Endothelial cell (in vitro differentiated cells): ENCODE data around the gene NCAM1. TPM values are rescaled to one million over a fixed set of nuclear protein-coding genes. Genes with fewer than 3 reads are reported as not detected.
A peak's percentile ranks its signal among the peaks of the same experiment; 100 is the strongest.

Source experiments
- DNase-seq: peaks from one replicate; pipeline ENCODE4 v3.0.0; 2021; ENCODE audit warnings: low spot score
- H3K27ac Mint-ChIP-seq: one replicate; pipeline ENCODE4 v1.8.0; 2021; ENCODE audit warnings: mixed read lengths, inconsistent platforms; ENCODE audit not compliant: unreplicated experiment
- H3K27me3 Mint-ChIP-seq: one replicate; pipeline ENCODE4 v1.8.0; 2021; ENCODE audit warnings: mild to moderate bottlenecking, moderate library complexity, mixed read lengths, inconsistent platforms; ENCODE audit not compliant: unreplicated experiment
- H3K36me3 Mint-ChIP-seq: one replicate; pipeline ENCODE4 v1.8.0; 2021; ENCODE audit warnings: mild to moderate bottlenecking, low read depth, mixed read lengths, inconsistent platforms; ENCODE audit not compliant: unreplicated experiment
- H3K4me1 Mint-ChIP-seq: one replicate; pipeline ENCODE4 v1.8.0; 2021; ENCODE audit warnings: mild to moderate bottlenecking, mixed read lengths, inconsistent platforms; ENCODE audit not compliant: unreplicated experiment
- H3K4me3 Mint-ChIP-seq: one replicate; pipeline ENCODE4 v1.8.0; 2021; ENCODE audit warnings: mild to moderate bottlenecking, mixed read lengths, inconsistent platforms; ENCODE audit not compliant: unreplicated experiment
- H3K9me3 Mint-ChIP-seq: one replicate; pipeline ENCODE4 v1.8.0; 2021; ENCODE audit warnings: mixed read lengths, inconsistent platforms; ENCODE audit not compliant: unreplicated experiment
- CTCF ChIP-seq: fragments of 200-600 bp; sonication (generic); IDR thresholded peaks from one replicate; pipeline ENCODE4 v1.5.0; 2021; ENCODE audit warnings: antibody characterized with exemption; ENCODE audit not compliant: unreplicated experiment
- total RNA-seq: library from RNA; stranded (reverse); fragmentation: NEBNext Ultra II Directional; extraction: Animal tissue kit (Norgen Biotek cat#: 25700); gene quantifications from one replicate; pipeline ENCODE4 v1.2.1, GENCODE V29; 2021; ENCODE audit not compliant: unreplicated experiment

The NCAM1 gene
- total RNA-seq, 1 donor from 2014 or later = 21.9 TPM

GRCh38 chr11:113137713-113138529 is 176.7 kb downstream of the NCAM1 start:
- Mint-ChIP-seq H3K27ac (peak overlapping the region; percentile 26), H3K36me3 (no peaks in the 10 kb centered on the region), H3K4me1 (peaks cover 28% of the 10 kb centered on the region), H3K4me3 (no peak overlapping the region), H3K9me3 (no peaks in the 10 kb centered on the region), H3K27me3 (no peaks in the 10 kb centered on the region)
- peak; percentile 46 for DNase-seq
- no peak for TF ChIP-seq CTCF

- peaks cover 31% of the 10 kb centered on the region for H3K4me1 Mint-ChIP-seq
- no peak for TF ChIP-seq CTCF
- DNase-seq = no peak
These were observed 177.5 kb downstream of the NCAM1 start for GRCh38 chr11:113138731-113139130.

GRCh38 chr11:113141010-113141409 is 179.8 kb downstream of the NCAM1 start:
- no peak for TF ChIP-seq CTCF
- Mint-ChIP-seq H3K27me3 (no peaks in the 10 kb centered on the region), H3K4me3 (no peak overlapping the region), H3K36me3 (no peaks in the 10 kb centered on the region), H3K4me1 (peaks cover 30% of the 10 kb centered on the region), H3K9me3 (no peaks in the 10 kb centered on the region), H3K27ac (no peak overlapping the region)
- DNase-seq = no peak

More at GRCh38 chr11:113138731-113139130, 177.5 kb downstream of the NCAM1 start:
- Mint-ChIP-seq H3K9me3 (no peaks in the 10 kb centered on the region), H3K27me3 (no peaks in the 10 kb centered on the region), H3K27ac (no peak overlapping the region), H3K36me3 (no peaks in the 10 kb centered on the region), H3K4me3 (no peak overlapping the region)

GRCh38 chr11:113142508-113142907 is 181.3 kb downstream of the NCAM1 start:
- H3K4me1 Mint-ChIP-seq = peaks cover 19% of the 10 kb centered on the region
- no peak overlapping the region for H3K27ac Mint-ChIP-seq
- TF ChIP-seq CTCF = no peak
- H3K4me3 Mint-ChIP-seq = no peak overlapping the region
- H3K9me3 Mint-ChIP-seq = no peaks in the 10 kb centered on the region
- DNase-seq = no peak
- H3K27me3 Mint-ChIP-seq = no peaks in the 10 kb centered on the region
- no peaks in the 10 kb centered on the region for H3K36me3 Mint-ChIP-seq

GRCh38 chr11:113147249-113147648 is 186.0 kb downstream of the NCAM1 start:
- Mint-ChIP-seq H3K27ac (no peak overlapping the region), H3K27me3 (no peaks in the 10 kb centered on the region), H3K4me1 (peaks cover 5% of the 10 kb centered on the region), H3K9me3 (no peaks in the 10 kb centered on the region), H3K36me3 (no peaks in the 10 kb centered on the region), H3K4me3 (no peak overlapping the region)
- TF ChIP-seq CTCF = no peak
- no peak for DNase-seq
